CD14-positive monocyte (primary cell): ENCODE data around the gene TRA2A. TPM values are rescaled to one million over a fixed set of nuclear protein-coding genes. Genes with fewer than 3 reads are reported as not detected.
"Not testable (repeated sequence)": the region's sequence is repeated elsewhere in the genome, so short reads cannot be mapped to it uniquely, and the experiment has no call there.

Experiments
- DNase-seq, 3 donors: peaks; one replicate each; pipeline ENCODE4 v3.0.0-alpha.2; 2011 to 2022
- H2AFZ ChIP-seq: 2 replicates; pipeline ENCODE4 v1.6.0; 2012; ENCODE audit warnings: mild to moderate bottlenecking, low read depth, low read length, inconsistent platforms; ENCODE audit not compliant: insufficient read depth, poor library complexity, severe bottlenecking
- H3K27ac ChIP-seq, 2 donors: 1 replicate in 1 of 2; 2 replicates in 1 of 2; pipeline ENCODE4 v1.5.1; 2012 to 2013; ENCODE audit warnings: low read length in 2 of 2, control low read depth in 1 of 2, inconsistent platforms in 1 of 2, low read depth in 1 of 2, mild to moderate bottlenecking in 1 of 2
- H3K27me3 ChIP-seq, 2 donors: one replicate each; pipeline versions ENCODE4 v1.6.0 to v1.6.1; 2011 to 2013; ENCODE audit warnings: low read length in 2 of 2; ENCODE audit not compliant: control insufficient read depth in 2 of 2, insufficient read depth in 2 of 2
- H3K36me3 ChIP-seq, 2 donors: replicated peaks in 1 of 2; 1 replicate in 1 of 2; 2 replicates in 1 of 2; pipeline versions ENCODE4 v1.5.1 to v1.6.1; 2012 to 2013; ENCODE audit warnings: low read length in 2 of 2, control low read depth in 1 of 2, inconsistent platforms in 1 of 2, mild to moderate bottlenecking in 1 of 2; ENCODE audit not compliant: insufficient read depth in 2 of 2, control insufficient read depth in 1 of 2
- H3K4me1 ChIP-seq, 2 donors: 1 replicate in 1 of 2; 2 replicates in 1 of 2; pipeline versions ENCODE4 v1.5.1 to v1.6.1; 2012 to 2013; ENCODE audit warnings: low read length in 2 of 2, control low read depth in 1 of 2, inconsistent platforms in 1 of 2, mild to moderate bottlenecking in 1 of 2, moderate library complexity in 1 of 2; ENCODE audit not compliant: insufficient read depth in 2 of 2, control insufficient read depth in 1 of 2
- H3K4me2 ChIP-seq: replicated peaks from 2 replicates; pipeline ENCODE3; 2012; ENCODE audit warnings: low read length, moderate library complexity, mild to moderate bottlenecking; ENCODE audit not compliant: poor library complexity, severe bottlenecking; ENCODE audit errors: extremely low read depth
- H3K4me3 ChIP-seq, 3 experiments: fragments of 200-600 bp in 1 of 3; sonication (generic) in 1 of 3; replicated peaks in 1 of 3; 1 replicate in 2 of 3; 2 replicates in 1 of 3; pipeline ENCODE4 v1.5.1; 2011 to 2013; ENCODE audit warnings: low read length in 3 of 3, mild to moderate bottlenecking in 3 of 3, control low read depth in 2 of 3, low read depth in 2 of 3, inconsistent platforms in 1 of 3, moderate library complexity in 1 of 3
- H3K79me2 ChIP-seq: 2 replicates; pipeline ENCODE4 v1.6.0; 2012; ENCODE audit warnings: mild to moderate bottlenecking, control low read depth, inconsistent platforms, low read length, moderate library complexity; ENCODE audit not compliant: insufficient read depth
- H3K9ac ChIP-seq: 2 replicates; pipeline ENCODE4 v1.6.0; 2017; ENCODE audit warnings: low read length, mild to moderate bottlenecking; ENCODE audit not compliant: insufficient read depth, poor library complexity, severe bottlenecking
- H3K9me3 ChIP-seq, 2 donors: replicated peaks in 1 of 2; 1 replicate in 1 of 2; 2 replicates in 1 of 2; pipeline versions ENCODE4 v1.5.1 to v1.6.1; 2012 to 2013; ENCODE audit warnings: low read length in 2 of 2, control low read depth in 1 of 2; ENCODE audit not compliant: control insufficient read depth in 1 of 2, insufficient read depth in 1 of 2
- H4K20me1 ChIP-seq: 2 replicates; pipeline ENCODE4 v1.6.0; 2012; ENCODE audit warnings: mild to moderate bottlenecking, low read length, control low read depth, moderate library complexity; ENCODE audit not compliant: insufficient read depth
- H3K27ac Mint-ChIP-seq, 7 donors: one replicate each; pipeline ENCODE4 v1.8.0; 2020; ENCODE audit warnings: mild to moderate bottlenecking in 7 of 7, mixed read lengths in 7 of 7, moderate library complexity in 6 of 7, inconsistent platforms in 2 of 7
- H3K27me3 Mint-ChIP-seq, 3 donors: one replicate each; pipeline ENCODE4 v1.8.0; 2021 to 2022; ENCODE audit warnings: low read depth in 3 of 3, mild to moderate bottlenecking in 3 of 3, mixed read lengths in 3 of 3, moderate library complexity in 3 of 3, inconsistent platforms in 1 of 3
- H3K36me3 Mint-ChIP-seq, 2 donors: one replicate each; pipeline ENCODE4 v1.8.0; 2020; ENCODE audit warnings: mixed read lengths in 2 of 2, inconsistent platforms in 1 of 2, mild to moderate bottlenecking in 1 of 2
- H3K4me1 Mint-ChIP-seq: one replicate; pipeline ENCODE4 v1.8.0; 2020; ENCODE audit warnings: mild to moderate bottlenecking, mixed read lengths
- H3K4me3 Mint-ChIP-seq, 2 donors: one replicate each; pipeline ENCODE4 v1.8.0; 2020; ENCODE audit warnings: mild to moderate bottlenecking in 2 of 2, mixed read lengths in 2 of 2, moderate library complexity in 1 of 2
- H3K9me3 Mint-ChIP-seq, 7 donors: one replicate each; pipeline ENCODE4 v1.8.0; 2020 to 2022; ENCODE audit warnings: mixed read lengths in 7 of 7, mild to moderate bottlenecking in 6 of 7, moderate library complexity in 6 of 7, inconsistent platforms in 2 of 7
- CTCF ChIP-seq: fragments of 200-600 bp; IDR thresholded peaks from one replicate; pipeline ENCODE4 v1.8.0; 2022; ENCODE audit warnings: antibody characterized with exemption, mild to moderate bottlenecking
- WGBS: methylation state at CpG from one replicate; pipeline ENCODE4 v1.1.5; 2013; ENCODE audit warnings: missing lambda C conversion rate; ENCODE audit not compliant: insufficient coverage; 5-methylcytosine and 5-hydroxymethylcytosine counted together
- intact Hi-C, 2 donors: fragments of 100-400 bp; cut with micrococcal nuclease; formaldehyde crosslinking; loops; one replicate each; pipeline versions ENCODE4 v1.15.0 to v1.15.1; 2023
- polyA plus RNA-seq, 3 donors: library from polyadenylated mRNA; depleted of rRNA in 1 of 3; unstranded in 2 of 3; stranded (reverse) in 1 of 3; fragments of 300-500 nt in 2 of 3; fragments of >200 nt in 1 of 3; fragmentation: Illumina TruSeq in 2 of 3; gene quantifications; 1 replicate in 2 of 3; 2 replicates in 1 of 3; pipeline ENCODE4 v1.2.3, GENCODE V29; 2012 to 2021

TRA2A gene
- polyA plus RNA-seq, 3 donors, result 31.2 to 92.8 (median 46.6) TPM

GRCh38 chr7:23490357-23491135 lies 41.2 kb downstream of the TRA2A start:
- no peaks in the 10 kb centered on the region for H3K9me3 ChIP-seq
- peak overlapping the region; percentile 72 for H3K4me2 ChIP-seq
- no peaks in the 10 kb centered on the region for H4K20me1 ChIP-seq
- H3K27ac ChIP-seq, result peak overlapping the region in 1 of 2 donors; percentile 69
- no peaks in the 10 kb centered on the region for H3K27me3 ChIP-seq
- Mint-ChIP-seq H3K9me3 (peaks cover 0 to 5% (median 0%) of the 10 kb centered on the region in 7 donors), H3K27ac (peak overlapping the region; percentile 69 to 92 (median 82)), H3K36me3 (no peaks in the 10 kb centered on the region), H3K4me1 (peaks cover 12% of the 10 kb centered on the region), H3K4me3 (peak overlapping the region; percentile 83 to 94), H3K27me3 (peaks cover 5 to 15% (median 8%) of the 10 kb centered on the region in 3 donors)
- intact Hi-C loops, result no loop called here
- peaks cover 8 to 11% of the 10 kb centered on the region in 2 donors for H3K4me1 ChIP-seq
- H3K36me3 ChIP-seq, result no peaks in the 10 kb centered on the region
- no peak for TF ChIP-seq CTCF
- peak overlapping the region; percentile 51 for H3K9ac ChIP-seq
- DNase-seq, result peak; percentile 38 to 60 (median 40)
- H2AFZ ChIP-seq, result peak overlapping the region; percentile 83
- peak overlapping the region; percentile 69 to 79 (median 75) for H3K4me3 ChIP-seq
- WGBS, result 29% methylated on average over 41 of the region's 56 CpGs
- H3K79me2 ChIP-seq, result no peaks in the 10 kb centered on the region

GRCh38 chr7:23488714-23489113 lies 43.1 kb downstream of the TRA2A start:
- intact Hi-C loops, H3K9me3 Mint-ChIP-seq, H3K4me3 Mint-ChIP-seq, H3K27me3 ChIP-seq, H3K4me2 ChIP-seq, H3K27ac ChIP-seq, H3K79me2 ChIP-seq, H4K20me1 ChIP-seq, DNase-seq, H2AFZ ChIP-seq, H3K9ac ChIP-seq, H3K4me3 ChIP-seq, H3K27ac Mint-ChIP-seq, H3K9me3 ChIP-seq, H3K36me3 ChIP-seq, H3K36me3 Mint-ChIP-seq: not testable (repeated sequence)
- peaks cover 20 to 25% (median 21%) of the 10 kb centered on the region in 3 donors for H3K27me3 Mint-ChIP-seq
- no CpG with 5 or more reads among the region's 13 CpGs for WGBS
- H3K4me1 ChIP-seq, result peaks cover 8 to 11% of the 10 kb centered on the region in 2 donors
- H3K4me1 Mint-ChIP-seq, result peaks cover 12% of the 10 kb centered on the region
